Gastrocnemius medialis (tissue), 4 donors: ENCODE data around the gene GPR132.

Experiments
- POLR2A ChIP-seq, 2 donors: fragments of 450-650 bp; IDR thresholded peaks; one replicate each; pipeline ENCODE4 v1.6.1; 2017; ENCODE audit warnings: antibody characterized with exemption in 2 of 2, mild to moderate bottlenecking in 2 of 2, moderate library complexity in 2 of 2
- TF ChIP-seq, protein P1 (sequence below), 5 experiments: fragments of 450-650 bp in 3 of 5; fragments of 200-600 bp in 2 of 5; sonication (generic) in 2 of 5; IDR thresholded peaks in 4 of 5; conservative IDR thresholded peaks in 1 of 5; 1 replicate in 4 of 5; 2 replicates in 1 of 5; pipeline ENCODE4 v1.5.1; 2016 to 2019; ENCODE audit warnings: antibody characterized with exemption in 5 of 5, mild to moderate bottlenecking in 3 of 5, moderate library complexity in 3 of 5

DNA sequence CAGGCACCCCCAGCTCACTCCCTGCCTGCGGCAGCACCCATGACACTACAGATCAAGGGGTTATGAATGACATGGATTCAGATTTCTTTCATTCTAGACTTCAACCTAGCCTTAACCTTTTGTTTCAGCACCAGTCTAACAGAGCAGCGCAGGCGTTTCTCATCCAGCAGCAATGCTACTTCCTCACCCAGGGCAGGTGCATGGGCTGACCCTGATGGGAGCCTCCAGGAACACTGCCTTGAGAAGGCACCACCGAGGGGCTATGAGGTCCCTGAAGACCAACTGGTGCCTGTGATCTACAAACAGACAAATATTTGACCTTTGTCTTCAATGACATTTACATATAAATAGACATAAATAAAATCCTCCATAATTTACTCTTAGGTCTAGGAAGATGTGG lies 55.1 kb downstream of the GPR132 start:
- TF ChIP-seq, protein P1, sequence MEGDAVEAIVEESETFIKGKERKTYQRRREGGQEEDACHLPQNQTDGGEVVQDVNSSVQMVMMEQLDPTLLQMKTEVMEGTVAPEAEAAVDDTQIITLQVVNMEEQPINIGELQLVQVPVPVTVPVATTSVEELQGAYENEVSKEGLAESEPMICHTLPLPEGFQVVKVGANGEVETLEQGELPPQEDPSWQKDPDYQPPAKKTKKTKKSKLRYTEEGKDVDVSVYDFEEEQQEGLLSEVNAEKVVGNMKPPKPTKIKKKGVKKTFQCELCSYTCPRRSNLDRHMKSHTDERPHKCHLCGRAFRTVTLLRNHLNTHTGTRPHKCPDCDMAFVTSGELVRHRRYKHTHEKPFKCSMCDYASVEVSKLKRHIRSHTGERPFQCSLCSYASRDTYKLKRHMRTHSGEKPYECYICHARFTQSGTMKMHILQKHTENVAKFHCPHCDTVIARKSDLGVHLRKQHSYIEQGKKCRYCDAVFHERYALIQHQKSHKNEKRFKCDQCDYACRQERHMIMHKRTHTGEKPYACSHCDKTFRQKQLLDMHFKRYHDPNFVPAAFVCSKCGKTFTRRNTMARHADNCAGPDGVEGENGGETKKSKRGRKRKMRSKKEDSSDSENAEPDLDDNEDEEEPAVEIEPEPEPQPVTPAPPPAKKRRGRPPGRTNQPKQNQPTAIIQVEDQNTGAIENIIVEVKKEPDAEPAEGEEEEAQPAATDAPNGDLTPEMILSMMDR (IDR thresholded peaks at IDR 0.05 in 4 of 5, conservative IDR thresholded peaks at IDR 0.05 in 1 of 5): no peak
- no peak for TF ChIP-seq POLR2A (IDR thresholded peaks at IDR 0.05)
